ENCODE data around the gene BAX.

Gene BAX

DNA sequence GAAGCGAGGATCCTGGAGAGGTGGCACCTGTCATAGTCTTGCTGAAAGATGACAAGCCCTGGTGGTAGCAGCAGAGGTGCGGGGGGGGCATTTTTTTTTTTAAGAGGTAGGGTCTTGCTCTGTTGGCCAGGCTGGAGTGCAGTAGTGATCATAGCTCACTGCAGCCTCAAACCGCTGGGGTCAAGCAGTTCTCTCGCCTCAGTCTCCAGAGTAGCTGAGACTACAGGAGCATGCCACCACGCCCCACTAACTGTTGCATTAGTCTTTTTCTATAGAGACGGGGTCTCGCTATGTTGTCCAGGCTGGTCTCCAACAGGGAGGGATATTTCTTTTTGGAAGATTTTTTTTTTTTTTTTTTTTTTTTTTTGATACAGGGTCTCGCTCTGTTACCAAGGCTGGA, 3.3 kb downstream of the BAX start:
- Histone ChIP-seq H3K9me3 (ENCODE audit: severe bottlenecking) (no peaks in the 10 kb centered on the region), H3K27me3 (ENCODE audit: insufficient read depth, low read depth, severe bottlenecking) (no peaks in the 10 kb centered on the region), H3K36me3 (peaks cover 30% of the 10 kb centered on the region), H3K27ac (no peak overlapping the region), H3K4me3 (ENCODE audit: low read depth, low read length) (no peak overlapping the region)
- no peak for DNase-seq
- TF ChIP-seq, protein P1, sequence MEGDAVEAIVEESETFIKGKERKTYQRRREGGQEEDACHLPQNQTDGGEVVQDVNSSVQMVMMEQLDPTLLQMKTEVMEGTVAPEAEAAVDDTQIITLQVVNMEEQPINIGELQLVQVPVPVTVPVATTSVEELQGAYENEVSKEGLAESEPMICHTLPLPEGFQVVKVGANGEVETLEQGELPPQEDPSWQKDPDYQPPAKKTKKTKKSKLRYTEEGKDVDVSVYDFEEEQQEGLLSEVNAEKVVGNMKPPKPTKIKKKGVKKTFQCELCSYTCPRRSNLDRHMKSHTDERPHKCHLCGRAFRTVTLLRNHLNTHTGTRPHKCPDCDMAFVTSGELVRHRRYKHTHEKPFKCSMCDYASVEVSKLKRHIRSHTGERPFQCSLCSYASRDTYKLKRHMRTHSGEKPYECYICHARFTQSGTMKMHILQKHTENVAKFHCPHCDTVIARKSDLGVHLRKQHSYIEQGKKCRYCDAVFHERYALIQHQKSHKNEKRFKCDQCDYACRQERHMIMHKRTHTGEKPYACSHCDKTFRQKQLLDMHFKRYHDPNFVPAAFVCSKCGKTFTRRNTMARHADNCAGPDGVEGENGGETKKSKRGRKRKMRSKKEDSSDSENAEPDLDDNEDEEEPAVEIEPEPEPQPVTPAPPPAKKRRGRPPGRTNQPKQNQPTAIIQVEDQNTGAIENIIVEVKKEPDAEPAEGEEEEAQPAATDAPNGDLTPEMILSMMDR (IDR thresholded peaks at IDR 0.05; ENCODE audit: low read depth, low read length): no peak

- Histone ChIP-seq H3K36me3 (peaks cover 30% of the 10 kb centered on the region), H3K4me3 (ENCODE audit: low read depth, low read length) (no peak overlapping the region), H3K9me3 (ENCODE audit: severe bottlenecking) (no peaks in the 10 kb centered on the region), H3K27ac (no peak overlapping the region), H3K27me3 (ENCODE audit: insufficient read depth, low read depth, severe bottlenecking) (no peaks in the 10 kb centered on the region)
- no peak for DNase-seq
- TF ChIP-seq, protein P1 (IDR thresholded peaks at IDR 0.05; ENCODE audit: low read depth, low read length): no peak
Measured at GRCh38 chr19:48959341-48960239, 4.9 kb downstream of the BAX start.

DNA sequence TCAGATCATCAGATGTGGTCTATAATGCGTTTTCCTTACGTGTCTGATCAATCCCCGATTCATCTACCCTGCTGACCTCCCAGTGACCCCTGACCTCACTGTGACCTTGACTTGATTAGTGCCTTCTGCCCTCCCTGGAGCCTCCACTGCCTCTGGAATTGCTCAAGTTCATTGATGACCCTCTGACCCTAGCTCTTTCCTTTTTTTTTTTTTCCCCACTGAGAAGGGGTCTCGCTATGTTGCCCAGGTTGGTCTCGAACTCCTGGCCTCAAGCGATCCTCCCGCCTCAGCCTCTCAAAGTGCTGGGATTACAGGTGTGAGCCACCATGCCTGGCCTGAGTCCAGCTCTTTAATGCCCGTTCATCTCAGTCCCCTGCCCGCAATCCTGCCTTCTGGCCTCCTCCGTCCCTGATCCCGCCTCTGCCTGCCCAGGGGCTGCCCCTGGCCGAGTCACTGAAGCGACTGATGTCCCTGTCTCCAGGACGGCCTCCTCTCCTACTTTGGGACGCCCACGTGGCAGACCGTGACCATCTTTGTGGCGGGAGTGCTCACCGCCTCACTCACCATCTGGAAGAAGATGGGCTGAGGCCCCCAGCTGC, 6.5 kb downstream of the BAX start:
- Histone ChIP-seq H3K36me3 (peaks cover 27% of the 10 kb centered on the region), H3K9me3 (ENCODE audit: severe bottlenecking) (no peaks in the 10 kb centered on the region), H3K27me3 (ENCODE audit: insufficient read depth, low read depth, severe bottlenecking) (no peaks in the 10 kb centered on the region), H3K27ac (no peak overlapping the region), H3K4me3 (ENCODE audit: low read depth, low read length) (no peak overlapping the region)
- no peak for DNase-seq
- TF ChIP-seq, protein P1 (IDR thresholded peaks at IDR 0.05; ENCODE audit: low read depth, low read length): no peak

DNA sequence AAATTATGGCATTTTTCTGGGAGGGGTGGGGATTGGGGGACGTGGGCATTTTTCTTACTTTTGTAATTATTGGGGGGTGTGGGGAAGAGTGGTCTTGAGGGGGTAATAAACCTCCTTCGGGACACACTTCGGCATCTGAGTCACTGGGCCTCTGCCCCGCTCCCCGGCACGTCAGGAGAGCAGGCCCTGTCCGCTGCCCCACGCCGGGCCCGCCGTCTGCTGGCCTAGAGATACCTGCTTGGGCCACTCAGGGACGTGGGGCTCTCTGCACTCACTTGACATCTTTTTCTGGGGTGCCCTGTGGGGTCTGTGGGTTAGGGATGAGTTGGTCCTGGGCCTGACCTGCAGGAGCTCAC, 7.0 kb downstream of the BAX start:
- Histone ChIP-seq H3K4me3 (ENCODE audit: low read depth, low read length) (no peak overlapping the region), H3K27ac (peak overlapping the region; percentile 19; the same call in 1 of the 2 replicates), H3K36me3 (peaks cover 29% of the 10 kb centered on the region), H3K27me3 (ENCODE audit: insufficient read depth, low read depth, severe bottlenecking) (no peaks in the 10 kb centered on the region), H3K9me3 (ENCODE audit: severe bottlenecking) (peaks cover 4% of the 10 kb centered on the region)
- TF ChIP-seq, protein P1 (IDR thresholded peaks at IDR 0.05; ENCODE audit: low read depth, low read length): no peak
- DNase-seq: no peak

DNA sequence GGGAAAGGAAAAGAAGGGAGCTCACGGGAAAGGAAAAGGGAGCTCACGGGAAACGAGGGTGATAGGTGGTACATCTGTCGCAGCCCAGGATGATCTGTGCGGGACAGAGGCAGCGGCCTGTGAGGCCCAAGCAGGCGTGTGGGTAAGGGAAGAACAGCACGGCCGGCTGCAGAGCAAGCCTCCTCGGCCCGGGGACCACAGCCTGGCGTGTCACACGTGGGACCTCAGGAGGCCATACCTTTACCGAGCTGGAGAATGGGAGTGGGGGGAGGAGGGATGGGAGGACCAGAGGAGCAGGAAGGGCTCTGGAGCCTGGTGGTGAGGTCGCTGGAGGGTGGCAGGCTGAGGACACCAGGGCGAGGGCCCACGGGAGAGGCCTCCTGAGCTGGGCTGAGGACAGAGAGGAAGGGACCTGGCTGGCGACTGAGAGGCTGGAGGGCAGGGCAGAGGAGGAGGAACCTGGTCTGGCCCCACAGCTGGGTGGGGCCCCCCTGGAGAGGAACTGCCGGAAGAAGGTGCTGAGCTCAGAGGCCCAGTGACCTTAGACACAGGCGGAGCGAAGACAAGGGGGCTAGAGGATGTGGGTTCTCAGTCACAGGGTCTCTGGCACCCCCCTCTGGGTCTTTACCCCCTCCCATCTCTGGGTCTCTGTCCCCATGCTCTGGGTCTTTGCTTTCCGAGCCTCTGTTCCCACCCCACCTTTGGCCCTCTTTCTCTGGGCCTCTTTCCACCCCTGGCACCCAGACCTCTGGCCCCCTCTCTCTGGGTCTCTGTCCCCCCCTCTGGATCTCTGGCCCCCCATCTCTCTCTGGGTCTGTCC, 7.6 kb downstream of the BAX start:
- Histone ChIP-seq H3K9me3 (ENCODE audit: severe bottlenecking) (peaks cover 4% of the 10 kb centered on the region), H3K36me3 (peaks cover 34% of the 10 kb centered on the region), H3K27ac (peak overlapping the region; percentile 19), H3K27me3 (ENCODE audit: insufficient read depth, low read depth, severe bottlenecking) (no peaks in the 10 kb centered on the region), H3K4me3 (ENCODE audit: low read depth, low read length) (no peak overlapping the region)
- no peak for DNase-seq
- TF ChIP-seq, protein P1 (IDR thresholded peaks at IDR 0.05; ENCODE audit: low read depth, low read length): no peak
